Gastroesophageal sphincter (tissue), 4 donors: ENCODE measurements around the gene HDAC4. TPM values are rescaled to one million over a fixed set of nuclear protein-coding genes. Genes with fewer than 3 reads are reported as not detected.

ENCODE experiments used
- ATAC-seq: fragments of 150-250 bp; one replicate; pipeline ENCODE4 v1.9.1; 2016; ENCODE audit warnings: mild to moderate bottlenecking, moderate library complexity
- H3K27ac ChIP-seq, 4 donors: fragments of 200-600 bp; sonication (generic) in 3 of 4; 1 replicate in 3 of 4; 2 replicates in 1 of 4; pipeline ENCODE4 v1.5.1; 2016 to 2019
- H3K27me3 ChIP-seq: fragments of 200-600 bp; sonication (generic); one replicate; pipeline ENCODE4 v1.5.1; 2019
- H3K36me3 ChIP-seq, 2 donors: fragments of 200-600 bp; sonication (generic); one replicate each; pipeline ENCODE4 v1.5.1; 2019; ENCODE audit warnings: control low read depth in 1 of 2
- H3K4me1 ChIP-seq, 3 donors: fragments of 200-600 bp; sonication (generic); 1 replicate in 2 of 3; 2 replicates in 1 of 3; pipeline ENCODE4 v1.5.1; 2016 to 2019; ENCODE audit warnings: control low read depth in 2 of 3
- H3K4me3 ChIP-seq, 2 donors: fragments of 200-600 bp; sonication (generic); one replicate each; pipeline ENCODE4 v1.5.1; 2019; ENCODE audit warnings: mild to moderate bottlenecking in 1 of 2, moderate library complexity in 1 of 2
- H3K9me3 ChIP-seq, 3 donors: fragments of 200-600 bp; sonication (generic); one replicate each; pipeline ENCODE4 v1.5.1; 2017 to 2019; ENCODE audit warnings: control low read depth in 2 of 3
- EP300 ChIP-seq: sonication (generic); formaldehyde crosslinking; IDR thresholded peaks from one replicate; pipeline ENCODE4 v1.6.1; 2017; ENCODE audit warnings: antibody characterized with exemption, mild to moderate bottlenecking
- POLR2A ChIP-seq, 2 donors: fragments of 450-650 bp; IDR thresholded peaks; one replicate each; pipeline ENCODE4 v1.6.1; 2017; ENCODE audit warnings: antibody characterized with exemption in 2 of 2, mild to moderate bottlenecking in 2 of 2, moderate library complexity in 1 of 2
- POLR2AphosphoS5 ChIP-seq: sonication (generic); formaldehyde crosslinking; IDR thresholded peaks from one replicate; pipeline ENCODE4 v1.6.1; 2017; ENCODE audit warnings: antibody characterized with exemption
- WGBS, 2 donors: methylation state at CpG; one replicate each; pipeline ENCODE4 v1.1.5; 2018; ENCODE audit warnings: low coverage in 1 of 2; 5-methylcytosine and 5-hydroxymethylcytosine counted together
- total RNA-seq, 4 donors: library from RNA; depleted of rRNA; stranded (reverse); fragments of >200 nt; gene quantifications; one replicate each; pipeline ENCODE4 v1.1.0, GENCODE V29; 2016
- TF ChIP-seq, protein P1 (sequence below), 4 experiments: fragments of 200-600 bp in 2 of 4; fragments of 450-650 bp in 2 of 4; sonication (generic) in 1 of 4; IDR thresholded peaks; one replicate each; pipeline ENCODE4 v1.5.1; 2017 to 2019; ENCODE audit warnings: antibody characterized with exemption in 4 of 4, mild to moderate bottlenecking in 2 of 4, moderate library complexity in 2 of 4

The HDAC4 gene
- total RNA-seq, 4 donors from 2014 or later, result 41.3 to 104 (median 85.8) TPM

DNA sequence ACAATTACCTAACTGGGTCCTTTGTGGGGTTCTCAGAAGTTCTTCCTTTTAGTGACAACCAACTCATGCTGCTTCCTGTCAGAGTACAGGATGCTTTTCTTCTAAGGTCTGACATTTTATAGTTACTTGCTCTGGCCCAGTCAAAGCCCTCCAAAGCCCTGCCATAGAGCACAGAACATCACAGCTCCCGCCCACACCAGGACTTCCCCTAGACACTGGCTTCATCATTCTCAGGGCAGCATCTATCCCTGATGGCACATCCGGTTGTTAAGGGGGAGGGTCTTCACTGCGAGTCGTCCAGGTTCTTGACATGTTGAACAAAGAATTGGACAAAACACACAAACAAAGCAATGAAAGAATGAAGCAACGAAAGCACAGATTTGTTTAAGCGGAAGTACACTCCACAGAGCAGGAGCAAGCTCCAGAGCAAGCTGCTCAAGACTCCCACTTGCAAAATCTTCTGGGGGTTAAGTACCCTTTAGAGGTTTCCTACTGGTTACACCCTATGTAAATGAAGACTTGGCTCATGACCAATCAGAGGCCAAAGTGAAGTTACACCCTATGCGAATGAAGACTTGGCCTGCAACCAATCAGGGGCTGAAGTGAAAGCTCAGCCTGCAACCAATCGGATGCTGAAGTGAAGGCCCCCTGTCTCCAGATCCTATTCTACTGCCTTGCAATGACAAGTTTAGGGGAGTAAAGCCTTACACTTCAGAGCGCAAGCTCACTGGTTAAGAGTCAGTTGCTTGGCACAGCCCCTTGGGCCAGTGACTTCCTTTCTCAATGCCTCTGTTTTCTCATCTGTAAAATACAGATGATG is 79.0 kb downstream of the HDAC4 start:
- TF ChIP-seq POLR2AphosphoS5 (no peak), EP300 (no peak), POLR2A (IDR thresholded peaks at IDR 0.05) (no peak)
- TF ChIP-seq, protein P1, sequence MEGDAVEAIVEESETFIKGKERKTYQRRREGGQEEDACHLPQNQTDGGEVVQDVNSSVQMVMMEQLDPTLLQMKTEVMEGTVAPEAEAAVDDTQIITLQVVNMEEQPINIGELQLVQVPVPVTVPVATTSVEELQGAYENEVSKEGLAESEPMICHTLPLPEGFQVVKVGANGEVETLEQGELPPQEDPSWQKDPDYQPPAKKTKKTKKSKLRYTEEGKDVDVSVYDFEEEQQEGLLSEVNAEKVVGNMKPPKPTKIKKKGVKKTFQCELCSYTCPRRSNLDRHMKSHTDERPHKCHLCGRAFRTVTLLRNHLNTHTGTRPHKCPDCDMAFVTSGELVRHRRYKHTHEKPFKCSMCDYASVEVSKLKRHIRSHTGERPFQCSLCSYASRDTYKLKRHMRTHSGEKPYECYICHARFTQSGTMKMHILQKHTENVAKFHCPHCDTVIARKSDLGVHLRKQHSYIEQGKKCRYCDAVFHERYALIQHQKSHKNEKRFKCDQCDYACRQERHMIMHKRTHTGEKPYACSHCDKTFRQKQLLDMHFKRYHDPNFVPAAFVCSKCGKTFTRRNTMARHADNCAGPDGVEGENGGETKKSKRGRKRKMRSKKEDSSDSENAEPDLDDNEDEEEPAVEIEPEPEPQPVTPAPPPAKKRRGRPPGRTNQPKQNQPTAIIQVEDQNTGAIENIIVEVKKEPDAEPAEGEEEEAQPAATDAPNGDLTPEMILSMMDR (IDR thresholded peaks at IDR 0.05), result no peak
- 71 to 83% methylated on average over 1 to 7 of the region's 9 CpGs for WGBS, 2 donors
- Histone ChIP-seq H3K4me1 (peaks cover 2 to 84% (median 19%) of the 10 kb centered on the region in 3 donors), H3K27me3 (no peaks in the 10 kb centered on the region), H3K4me3 (no peak overlapping the region), H3K27ac (peak overlapping the region in 3 of 4 donors; percentile 48 to 95 (median 85)), H3K9me3 (no peaks in the 10 kb centered on the region), H3K36me3 (no peaks in the 10 kb centered on the region)
- no peak for ATAC-seq

DNA sequence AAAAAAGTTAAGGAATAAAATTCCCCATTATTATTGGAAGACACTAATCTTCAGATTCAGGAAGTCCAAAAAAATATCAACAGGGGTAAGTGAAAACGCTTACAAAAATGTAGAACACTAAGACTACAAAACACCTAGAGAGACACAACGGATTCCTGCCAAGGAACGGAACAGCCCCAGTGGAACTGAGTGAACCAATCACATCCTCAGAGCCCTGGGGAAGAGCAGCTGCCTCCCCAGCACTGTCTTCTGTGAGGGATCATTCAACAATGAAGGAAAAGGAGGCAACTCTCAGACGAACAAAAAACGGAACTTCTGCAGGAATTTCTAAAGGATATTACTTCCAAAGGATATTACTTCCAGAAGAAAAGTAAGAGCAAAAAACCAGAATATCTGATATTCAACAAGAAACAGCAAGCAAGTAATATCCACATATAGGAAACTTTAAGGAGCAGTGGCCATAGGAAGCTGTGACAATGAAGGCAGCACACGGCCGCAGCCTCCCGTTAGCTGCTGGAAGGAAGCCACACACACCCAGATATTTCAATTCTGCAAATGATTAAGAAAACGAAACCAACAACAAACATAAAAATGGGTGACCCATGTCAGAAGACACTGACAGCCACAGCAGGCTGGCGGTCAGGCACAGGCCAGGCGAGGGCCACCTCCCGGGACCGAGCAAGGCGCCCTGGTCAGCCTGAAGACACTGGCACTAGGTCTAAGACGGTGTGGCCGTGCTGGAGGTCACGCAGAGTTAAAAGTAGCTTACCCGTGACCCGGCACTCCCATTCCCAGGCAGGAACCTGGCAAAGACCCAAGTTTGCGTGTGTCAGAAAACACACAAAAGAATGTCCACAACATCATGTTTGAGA is 81.8 kb downstream of the HDAC4 start:
- ATAC-seq, result peak; percentile 44
- peaks cover 2 to 77% (median 23%) of the 10 kb centered on the region in 3 donors for H3K4me1 ChIP-seq
- no peaks in the 10 kb centered on the region for H3K27me3 ChIP-seq
- TF ChIP-seq POLR2AphosphoS5 (no peak), EP300 (no peak), POLR2A (IDR thresholded peaks at IDR 0.05) (no peak)
- TF ChIP-seq, protein P1 (IDR thresholded peaks at IDR 0.05), result no peak
- no peaks in the 10 kb centered on the region for H3K36me3 ChIP-seq
- peak overlapping the region; percentile 33 to 36 for H3K4me3 ChIP-seq
- H3K27ac ChIP-seq, result peak overlapping the region; percentile 80 to 83 (median 80)
- WGBS, 2 donors, result 9 to 21% methylated on average over 6 to 20 of the region's 20 CpGs
- no peaks in the 10 kb centered on the region for H3K9me3 ChIP-seq

DNA sequence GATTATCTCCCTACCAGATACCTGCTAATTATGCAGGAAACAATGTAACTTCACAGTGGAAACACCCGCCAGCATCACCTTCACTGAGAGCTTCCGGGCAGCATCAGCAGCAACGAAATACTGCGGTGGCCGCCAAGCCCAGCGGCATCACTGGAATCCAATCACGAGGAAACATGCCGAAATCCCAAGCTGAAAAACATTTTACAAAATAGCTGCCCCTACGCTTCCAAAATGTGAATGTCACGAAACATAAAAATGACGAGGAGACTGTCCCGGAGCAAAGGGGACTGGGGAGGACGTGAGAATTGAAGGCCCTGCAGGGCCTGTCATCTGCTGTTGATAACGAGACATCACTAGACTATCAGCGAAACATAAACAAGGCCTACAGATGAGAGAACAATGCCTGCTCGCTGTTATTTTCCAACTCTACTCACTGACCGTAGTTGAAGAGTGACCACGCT is 82.6 kb downstream of the HDAC4 start:
- Histone ChIP-seq H3K4me1 (peaks cover 2 to 77% (median 30%) of the 10 kb centered on the region in 3 donors), H3K36me3 (no peaks in the 10 kb centered on the region), H3K9me3 (no peaks in the 10 kb centered on the region), H3K4me3 (no peak overlapping the region), H3K27ac (peak overlapping the region; percentile 80 to 83 (median 80)), H3K27me3 (no peaks in the 10 kb centered on the region)
- TF ChIP-seq, protein P1 (IDR thresholded peaks at IDR 0.05), result no peak
- no peak for TF ChIP-seq EP300
- no peak for TF ChIP-seq POLR2A (IDR thresholded peaks at IDR 0.05)
- no peak for TF ChIP-seq POLR2AphosphoS5
- no peak for ATAC-seq
- 88 to 90% methylated on average over 10 to 15 of the region's 18 CpGs for WGBS, 2 donors

DNA sequence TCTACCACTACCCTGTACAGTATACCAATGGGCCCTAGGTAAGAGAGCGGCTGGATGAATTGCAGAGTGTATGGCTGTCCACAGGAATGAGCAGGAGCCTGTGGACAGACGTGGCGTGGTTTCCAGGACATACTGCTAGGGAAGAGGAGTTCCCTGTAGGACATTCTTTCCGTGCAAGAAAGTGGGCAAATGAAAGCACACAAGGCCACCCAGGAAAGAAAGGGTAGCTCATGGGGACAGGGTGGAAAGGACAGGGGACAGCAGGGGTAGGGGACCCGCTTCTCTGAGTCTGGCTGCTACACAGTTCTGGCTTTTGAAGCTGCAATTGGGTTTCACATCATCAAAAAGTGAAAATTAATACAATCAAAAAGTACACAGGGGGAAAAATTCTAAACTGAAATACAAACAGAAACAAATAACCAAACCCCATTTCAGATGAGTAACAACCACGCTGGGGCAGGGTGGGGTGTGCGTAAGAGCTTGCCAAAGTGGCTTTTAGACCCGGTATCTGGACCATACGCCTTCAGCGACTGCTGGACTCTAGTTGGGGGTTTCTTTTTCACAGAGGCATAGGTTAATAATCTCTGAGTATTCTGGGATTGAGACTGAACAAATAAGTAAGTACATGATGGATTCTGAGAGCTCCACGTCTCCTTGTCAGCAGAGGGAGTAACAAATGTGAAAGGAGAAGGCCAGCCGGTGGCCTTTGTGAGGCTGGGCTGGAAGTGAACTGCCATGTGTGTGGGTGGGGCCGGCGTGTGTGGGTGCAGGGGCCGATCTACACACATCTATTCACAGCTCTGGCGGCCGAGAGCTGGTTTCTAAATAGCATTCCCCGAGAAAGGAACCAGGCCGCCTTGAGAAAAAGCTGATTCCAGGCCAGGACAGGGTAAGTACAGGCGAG is 84.0 kb downstream of the HDAC4 start:
- Histone ChIP-seq H3K4me1 (peaks cover 2 to 77% (median 31%) of the 10 kb centered on the region in 3 donors), H3K4me3 (peak overlapping the region in 1 of 2 donors; percentile 8), H3K36me3 (no peaks in the 10 kb centered on the region), H3K27me3 (no peaks in the 10 kb centered on the region), H3K9me3 (no peaks in the 10 kb centered on the region), H3K27ac (peak overlapping the region; percentile 48 to 83 (median 80))
- no peak for TF ChIP-seq EP300
- TF ChIP-seq POLR2A (IDR thresholded peaks at IDR 0.05), result peak in 1 of 2 donors; percentile 19
- peak; percentile 38 for TF ChIP-seq POLR2AphosphoS5
- TF ChIP-seq, protein P1 (IDR thresholded peaks at IDR 0.05), result peak in 1 of 4 experiments; percentile 11
- ATAC-seq, result peak; percentile 80
- WGBS, 2 donors, result 22 to 36% methylated on average over 14 to 20 of the region's 20 CpGs
